NCI-H524 (cell line): ENCODE results near the gene DDOST.
A peak's percentile ranks its signal among the peaks of the same experiment; 100 is the strongest.

Experiments used
- DNase-seq, 2 experiments: peaks; one replicate each; lab custom pipeline; 2025; lab: John Stamatoyannopoulos, UW

Gene DDOST

DNA sequence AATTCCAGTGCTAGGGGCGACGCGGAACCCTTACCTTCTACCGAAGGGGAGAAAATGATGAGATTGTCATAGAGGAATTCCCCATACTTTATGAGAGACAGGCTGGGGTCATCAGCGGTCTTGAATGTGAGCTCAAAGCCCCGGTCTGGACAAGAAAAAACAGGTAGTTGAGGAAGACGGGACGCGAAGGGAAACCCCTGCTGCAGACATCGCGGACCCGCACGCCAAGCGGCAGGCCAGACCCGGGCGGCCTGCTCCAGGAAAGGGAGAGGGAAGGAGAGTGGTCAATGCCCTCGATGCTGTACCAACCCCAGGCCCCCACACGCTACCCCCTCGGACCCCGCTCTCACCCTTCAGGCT lies 342 bp downstream of the DDOST start:
- DNase-seq: no peak

DNA sequence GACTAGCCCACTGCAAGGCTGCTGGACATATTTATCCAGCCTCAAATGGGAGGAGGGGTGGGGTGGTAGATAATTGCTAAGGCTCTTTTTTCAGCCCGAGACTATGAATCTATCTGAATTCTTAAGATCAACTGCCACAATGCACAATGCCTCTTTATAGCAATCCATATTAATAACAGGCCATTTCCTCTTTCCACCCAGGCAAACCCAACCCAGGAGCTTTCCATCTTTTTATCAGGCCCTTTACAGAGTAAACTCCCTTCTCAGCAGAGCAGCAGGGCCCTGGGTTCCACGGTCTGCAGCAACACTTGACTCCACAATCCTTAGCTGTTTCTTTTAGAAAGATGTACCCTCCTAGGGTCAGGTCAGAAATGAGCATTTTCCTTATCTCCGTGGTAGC lies 806 bp downstream of the DDOST start:
- no peak for DNase-seq

DNA sequence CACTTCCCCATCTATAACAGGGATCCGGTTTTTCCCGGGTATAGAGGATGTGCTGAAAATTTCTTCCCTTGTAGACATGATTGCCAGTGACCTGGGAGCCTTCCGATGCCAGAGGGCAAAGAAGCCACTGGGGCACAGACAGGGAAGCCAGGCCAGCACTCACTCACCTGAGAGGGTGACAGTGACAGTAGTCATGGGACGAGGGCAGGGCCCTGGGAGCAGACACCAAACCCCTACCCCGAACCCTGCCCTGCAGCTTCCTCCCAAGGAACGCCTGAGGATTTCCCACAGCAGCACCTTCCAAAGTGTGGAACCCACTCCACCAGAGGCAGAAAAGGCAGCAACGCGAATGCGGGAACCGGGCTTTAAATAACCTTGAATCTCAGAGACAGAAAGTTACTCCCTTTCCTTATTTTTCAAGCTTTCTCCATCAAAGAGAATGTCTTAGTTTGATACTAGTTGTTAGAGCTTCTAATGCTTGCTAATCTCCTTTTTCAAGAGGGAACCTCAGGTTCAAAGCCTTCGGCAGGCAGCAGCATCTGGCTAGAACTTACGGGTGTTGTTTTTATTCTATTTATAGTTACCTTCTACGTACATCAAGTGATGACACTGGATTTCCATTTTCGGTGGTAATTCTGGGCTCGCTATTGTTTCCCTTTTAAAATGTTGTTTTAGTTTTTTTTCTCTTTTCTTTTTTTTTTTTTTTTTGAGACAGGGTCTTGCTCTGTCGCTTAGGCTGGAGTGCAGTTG lies 2.8 kb downstream of the DDOST start:
- no peak for DNase-seq

DNA sequence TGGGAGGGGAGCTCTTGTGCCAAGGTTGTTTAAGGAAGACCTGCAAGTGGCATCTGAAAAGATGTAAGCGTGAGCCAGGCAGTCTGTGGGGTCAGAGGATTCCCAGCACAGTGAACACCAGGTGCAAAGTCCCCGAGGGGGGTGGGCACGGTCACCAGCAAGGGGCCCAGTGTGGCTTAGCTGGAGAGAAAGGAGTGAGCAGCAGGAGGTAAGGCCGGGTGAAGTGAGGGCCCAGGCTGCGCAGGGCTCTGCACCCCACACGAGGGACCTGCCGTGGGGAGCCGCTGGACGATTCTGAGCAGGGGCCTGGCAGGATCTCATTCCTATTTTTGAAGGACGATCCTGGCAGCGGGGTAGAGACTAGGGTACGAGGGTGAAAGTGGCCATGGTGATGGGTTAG lies 4.1 kb downstream of the DDOST start:
- DNase-seq: no peak

DNA sequence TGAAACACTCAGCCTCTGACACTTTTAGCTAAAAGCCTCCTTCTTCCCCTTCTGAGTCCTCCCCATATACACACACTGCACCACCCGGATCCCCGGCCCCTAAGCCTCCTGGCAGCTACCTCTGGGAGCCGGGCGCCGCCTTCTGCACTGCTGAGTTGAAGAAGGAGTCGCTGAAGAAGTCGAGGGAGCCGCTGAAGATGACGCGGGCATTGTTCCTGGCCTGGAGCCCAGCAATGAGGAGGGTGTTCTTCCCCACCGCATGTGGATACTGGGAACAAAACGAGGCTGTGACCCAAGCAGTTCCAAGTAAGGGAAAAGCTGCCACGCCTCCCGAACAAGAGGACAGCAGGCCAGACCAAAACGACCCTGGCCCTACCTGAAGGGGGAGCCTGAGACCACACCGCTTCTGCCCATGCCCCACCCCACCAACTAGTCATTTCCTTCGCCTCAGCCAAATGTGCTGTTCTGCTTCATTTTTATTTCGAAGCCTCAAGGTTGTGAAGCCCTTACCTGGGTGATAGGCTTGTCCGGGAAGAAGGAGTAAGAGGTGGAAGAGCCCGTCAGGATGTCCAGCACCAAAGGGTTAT lies 7.0 kb downstream of the DDOST start:
- no peak for DNase-seq

DNA sequence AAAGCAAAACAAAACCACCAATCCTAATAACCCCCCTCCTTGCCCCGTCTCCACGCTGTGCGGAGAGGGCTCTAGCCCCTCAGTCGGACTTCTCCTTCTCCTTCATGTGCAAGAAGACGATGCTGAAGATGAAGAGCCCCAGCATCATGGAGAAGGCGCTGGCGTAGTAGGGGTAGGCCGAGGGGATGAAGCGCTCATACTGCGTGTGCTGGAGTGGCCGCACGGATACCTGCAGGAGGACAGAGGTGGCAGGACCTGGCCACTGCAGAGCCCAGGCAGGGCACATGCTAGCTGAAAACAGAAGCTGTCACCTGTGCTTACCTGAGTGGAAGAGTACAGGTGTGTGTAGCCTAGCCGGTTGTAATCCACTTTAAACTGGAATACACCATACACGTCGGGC lies 8.9 kb downstream of the DDOST start:
- DNase-seq: no peak

DNA sequence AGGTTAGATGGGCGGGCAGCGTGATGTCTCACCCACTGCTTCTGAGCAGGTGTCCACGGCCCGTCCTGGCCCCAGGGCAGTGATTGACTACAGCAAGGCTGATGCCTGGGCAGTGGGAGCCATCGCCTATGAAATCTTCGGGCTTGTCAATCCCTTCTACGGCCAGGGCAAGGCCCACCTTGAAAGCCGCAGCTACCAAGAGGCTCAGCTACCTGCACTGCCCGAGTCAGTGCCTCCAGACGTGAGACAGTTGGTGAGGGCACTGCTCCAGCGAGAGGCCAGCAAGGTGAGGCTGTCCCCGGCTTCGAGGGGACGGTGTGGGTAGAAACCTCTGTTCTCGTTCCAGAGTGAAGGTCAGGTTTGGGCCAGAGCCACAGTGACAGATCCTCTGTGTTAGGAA lies 12.2 kb downstream of the DDOST start:
- DNase-seq: no peak

DNA sequence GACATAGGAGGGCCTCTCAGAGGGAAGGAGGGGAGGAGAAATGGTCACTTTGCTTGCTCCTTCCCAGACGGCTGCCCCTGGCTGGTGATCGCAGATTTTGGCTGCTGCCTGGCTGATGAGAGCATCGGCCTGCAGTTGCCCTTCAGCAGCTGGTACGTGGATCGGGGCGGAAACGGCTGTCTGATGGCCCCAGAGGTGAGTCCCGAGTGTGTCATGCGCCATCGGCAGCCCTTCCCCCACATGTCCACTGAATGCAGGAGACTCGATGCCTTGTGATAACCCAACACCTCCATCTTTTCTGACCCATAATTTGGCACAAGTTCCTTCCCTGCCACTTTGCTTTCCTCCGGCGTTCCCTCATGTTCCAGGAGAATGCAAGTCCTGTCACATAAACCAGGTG lies 12.7 kb downstream of the DDOST start:
- DNase-seq: no peak

DNA sequence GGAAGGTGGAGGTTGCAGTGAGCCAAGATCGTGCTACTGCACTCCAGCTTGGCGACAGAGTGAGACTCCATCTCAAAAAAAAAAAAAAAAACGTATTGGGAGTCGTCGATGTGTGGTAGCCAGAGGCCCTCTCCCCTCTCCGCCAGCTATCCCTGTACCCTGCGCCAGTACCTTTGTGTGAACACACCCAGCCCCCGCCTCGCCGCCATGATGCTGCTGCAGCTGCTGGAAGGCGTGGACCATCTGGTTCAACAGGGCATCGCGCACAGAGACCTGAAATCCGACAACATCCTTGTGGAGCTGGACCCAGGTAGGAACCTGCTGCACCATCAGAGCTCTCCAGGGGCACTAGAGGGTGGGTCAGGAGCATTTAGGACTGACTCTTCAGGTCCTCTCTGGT lies 15.8 kb downstream of the DDOST start:
- no peak for DNase-seq

DNA sequence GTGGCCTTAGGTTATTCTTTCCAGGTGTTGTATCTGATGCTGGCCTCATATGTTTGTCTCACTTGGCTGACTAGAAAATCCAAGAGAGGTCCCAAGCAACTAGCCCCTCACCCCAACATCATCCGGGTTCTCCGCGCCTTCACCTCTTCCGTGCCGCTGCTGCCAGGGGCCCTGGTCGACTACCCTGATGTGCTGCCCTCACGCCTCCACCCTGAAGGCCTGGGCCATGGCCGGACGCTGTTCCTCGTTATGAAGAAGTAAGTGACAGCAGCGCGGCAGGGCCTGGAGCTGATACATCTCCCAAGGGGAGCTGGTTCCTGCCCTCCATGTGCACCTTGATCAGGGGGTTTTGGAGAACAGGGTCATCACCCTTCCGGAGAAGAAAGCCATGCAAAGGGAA lies 16.8 kb downstream of the DDOST start:
- DNase-seq: no peak

DNA sequence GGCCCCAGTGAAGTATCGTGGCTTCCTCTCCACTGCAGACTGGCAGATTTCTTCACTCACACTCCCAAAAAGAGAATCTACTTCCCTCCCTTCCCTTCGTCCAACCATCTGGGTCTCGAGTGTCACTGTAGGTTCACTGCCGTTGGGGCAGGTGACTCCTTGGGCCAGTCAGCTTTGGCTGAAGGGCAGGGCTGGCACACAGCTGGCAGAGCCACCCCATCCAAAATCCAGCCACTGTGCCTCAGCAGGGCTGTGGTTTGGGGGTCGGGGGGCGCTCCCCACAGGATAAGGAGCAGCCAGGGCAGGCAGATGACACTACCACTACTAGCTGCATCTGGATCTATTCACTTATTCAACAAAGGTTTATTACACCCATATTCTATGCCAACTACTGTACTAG lies 18.1 kb downstream of the DDOST start:
- no peak for DNase-seq

DNA sequence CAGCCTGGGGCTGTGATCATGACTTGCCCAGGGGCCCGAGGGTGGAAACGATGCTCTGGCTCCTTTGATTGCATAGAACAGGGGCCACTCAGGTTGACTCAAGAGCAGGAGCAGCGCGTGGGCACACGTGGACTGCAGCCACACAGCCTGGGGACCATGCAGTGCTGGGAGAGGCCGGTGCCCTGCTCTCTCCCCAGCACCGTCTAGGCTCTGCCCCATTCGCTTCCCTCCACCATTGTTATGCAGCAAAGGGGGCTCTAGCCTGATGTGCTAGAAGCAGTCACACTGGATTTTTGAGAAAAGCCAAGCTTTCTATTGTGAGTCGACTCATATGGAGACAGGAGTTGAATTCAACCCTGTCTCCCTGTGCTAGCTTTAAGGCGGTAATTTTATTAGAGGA lies 19.2 kb downstream of the DDOST start:
- DNase-seq: no peak

DNA sequence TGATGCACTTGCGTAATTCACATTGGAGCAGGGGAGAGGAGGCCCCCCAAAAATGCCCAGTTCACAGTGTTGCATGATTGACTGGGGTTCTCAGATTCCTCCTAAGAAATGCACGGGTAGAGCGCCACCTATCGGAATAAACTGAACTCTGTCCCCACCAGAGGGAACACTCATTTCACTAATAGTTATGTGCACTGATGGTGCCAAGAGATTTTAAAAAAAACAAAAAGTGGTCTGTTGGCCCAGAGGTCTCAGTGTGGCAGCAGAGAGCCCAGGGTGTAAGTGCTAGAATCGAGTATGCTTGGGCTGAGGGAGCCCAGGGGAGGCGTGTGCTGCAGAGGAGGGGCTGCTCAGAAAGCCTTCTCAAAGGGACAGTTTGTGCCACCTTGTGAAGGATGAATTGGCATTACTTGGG lies 21.0 kb downstream of the DDOST start:
- DNase-seq: peak in 1 of 2 experiments; percentile 47

DNA sequence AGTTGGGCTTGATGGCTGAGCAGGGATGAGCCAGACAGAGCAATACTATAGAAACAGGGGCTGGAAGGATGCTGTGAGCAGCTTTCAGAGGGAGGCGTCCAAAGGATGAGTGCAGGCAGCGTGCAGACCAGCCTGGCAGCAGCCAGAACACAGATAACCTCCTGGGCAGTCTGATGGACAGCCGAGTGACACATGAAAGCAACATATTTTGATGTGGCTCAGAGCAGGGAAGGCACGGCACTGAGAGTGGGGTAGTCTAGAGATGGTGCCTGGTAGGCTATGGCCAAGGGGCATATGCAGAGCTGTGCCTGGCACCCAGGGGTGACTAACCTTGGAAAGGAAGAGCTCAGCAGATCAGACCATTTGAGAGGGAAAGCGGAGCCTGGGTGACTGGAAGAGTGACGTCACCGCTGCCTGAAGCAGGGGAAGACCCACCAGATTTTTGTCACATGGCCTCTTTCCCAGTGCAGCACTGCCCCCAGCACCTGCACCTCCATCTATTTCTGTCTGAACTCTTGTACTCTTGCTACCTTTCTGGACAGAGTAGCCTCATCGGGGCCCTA lies 24.3 kb downstream of the DDOST start:
- DNase-seq: no peak

DNA sequence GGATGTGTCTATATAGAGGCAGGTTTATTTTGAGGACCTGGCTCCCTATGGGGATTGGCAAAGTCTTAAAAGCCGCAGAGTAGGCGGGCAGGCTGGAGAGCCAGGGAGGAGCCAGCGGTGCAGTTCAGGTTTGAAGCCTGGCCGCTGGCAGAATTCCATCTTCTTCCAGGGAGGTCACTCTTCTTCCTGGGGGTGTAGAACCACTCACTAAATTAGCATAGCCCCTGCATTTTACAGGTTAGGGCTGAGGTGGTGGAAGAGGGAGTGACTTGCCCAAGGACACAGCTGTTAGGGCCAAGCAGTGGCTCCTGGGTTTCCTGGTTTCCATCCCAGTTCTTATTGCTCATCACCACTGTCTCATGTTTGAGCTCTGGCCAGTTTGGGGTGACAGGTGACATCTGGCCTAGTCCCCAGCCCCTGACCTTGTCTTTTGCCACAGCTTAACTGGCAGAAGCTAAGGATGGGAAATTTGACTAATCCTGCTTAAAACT lies 26.5 kb downstream of the DDOST start:
- peak in 1 of 2 experiments; percentile 24 for DNase-seq

DNA sequence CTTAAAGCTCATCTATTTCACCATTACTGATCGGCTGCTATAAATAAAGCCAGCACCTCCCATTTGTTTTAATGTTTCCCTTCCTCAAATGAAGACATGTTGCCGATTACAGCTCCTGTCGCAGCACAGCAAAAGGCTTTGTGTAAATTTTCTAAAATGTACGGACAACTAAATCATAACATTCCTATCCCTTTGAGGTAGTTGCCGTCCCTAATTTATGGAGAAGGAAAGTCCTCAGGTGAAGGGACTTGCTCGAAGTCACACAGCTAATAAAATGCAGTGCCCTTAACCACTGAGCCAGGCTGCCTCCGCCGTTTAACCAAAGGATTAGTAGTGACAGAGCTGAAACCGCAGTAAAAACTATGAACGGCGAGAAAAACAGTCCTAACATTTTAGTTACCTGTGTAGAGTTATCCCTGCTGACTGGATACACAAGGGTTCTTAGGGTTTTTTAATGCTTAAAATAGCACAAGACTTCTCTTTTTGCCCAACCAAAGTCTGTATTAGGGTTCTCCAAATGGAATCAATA lies 27.0 kb downstream of the DDOST start:
- no peak for DNase-seq

DNA sequence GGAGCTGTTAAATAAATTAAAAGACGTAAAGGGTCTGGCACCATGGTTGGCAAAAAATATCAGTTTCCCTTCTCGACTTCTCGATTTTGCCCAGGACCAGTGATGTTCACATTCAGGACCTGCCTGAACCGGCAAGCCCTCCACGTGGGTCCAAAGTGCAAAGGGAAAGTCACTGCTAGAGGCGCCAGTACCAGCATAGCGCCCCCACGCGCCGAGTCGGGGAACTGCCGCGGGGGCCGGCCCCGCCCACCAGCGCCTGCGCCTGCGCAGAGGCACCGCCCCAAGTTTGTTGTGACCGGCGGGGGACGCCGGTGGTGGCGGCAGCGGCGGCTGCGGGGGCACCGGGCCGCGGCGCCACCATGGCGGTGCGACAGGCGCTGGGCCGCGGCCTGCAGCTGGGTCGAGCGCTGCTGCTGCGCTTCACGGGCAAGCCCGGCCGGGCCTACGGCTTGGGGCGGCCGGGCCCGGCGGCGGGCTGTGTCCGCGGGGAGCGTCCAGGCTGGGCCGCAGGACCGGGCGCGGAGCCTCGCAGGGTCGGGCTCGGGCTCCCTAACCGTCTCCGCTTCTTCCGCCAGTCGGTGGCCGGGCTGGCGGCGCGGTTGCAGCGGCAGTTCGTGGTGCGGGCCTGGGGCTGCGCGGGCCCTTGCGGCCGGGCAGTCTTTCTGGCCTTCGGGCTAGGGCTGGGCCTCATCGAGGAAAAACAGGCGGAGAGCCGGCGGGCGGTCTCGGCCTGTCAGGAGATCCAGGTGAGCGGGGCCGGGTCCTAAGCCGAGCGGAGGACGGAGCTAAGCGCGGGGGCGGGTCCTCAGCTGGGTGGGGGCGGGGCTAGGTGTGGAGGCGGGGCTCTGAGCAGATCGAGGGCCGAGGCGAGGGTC lies 27.7 kb downstream of the DDOST start, which contains the start of gene PINK1:
TSS of gene PINK1 (plus strand) at position 269 of the 875 bp plus-strand sequence. CDS start at position 360, 91 bp downstream.
- DNase-seq: peak; percentile 55 to 69

DNA sequence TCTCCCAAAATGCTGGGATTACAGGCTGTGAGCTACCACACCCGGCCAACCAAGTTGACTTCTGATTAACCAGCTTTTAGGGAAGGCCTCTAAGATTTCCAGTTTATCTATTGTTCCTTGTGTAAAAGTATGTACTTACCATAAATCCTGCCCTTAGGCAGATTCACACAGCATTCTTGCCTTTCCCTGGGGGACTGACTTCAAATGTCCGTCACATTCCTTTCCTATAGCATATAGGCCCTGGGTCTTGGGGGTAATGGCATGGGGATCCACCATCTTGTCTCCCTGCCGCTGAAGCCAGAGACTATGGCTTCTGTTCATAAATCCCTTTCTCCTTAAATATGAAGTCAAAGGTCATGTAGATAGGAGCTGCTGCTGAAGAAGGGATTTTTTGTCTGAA lies 28.8 kb downstream of the DDOST start:
- DNase-seq: no peak

DNA sequence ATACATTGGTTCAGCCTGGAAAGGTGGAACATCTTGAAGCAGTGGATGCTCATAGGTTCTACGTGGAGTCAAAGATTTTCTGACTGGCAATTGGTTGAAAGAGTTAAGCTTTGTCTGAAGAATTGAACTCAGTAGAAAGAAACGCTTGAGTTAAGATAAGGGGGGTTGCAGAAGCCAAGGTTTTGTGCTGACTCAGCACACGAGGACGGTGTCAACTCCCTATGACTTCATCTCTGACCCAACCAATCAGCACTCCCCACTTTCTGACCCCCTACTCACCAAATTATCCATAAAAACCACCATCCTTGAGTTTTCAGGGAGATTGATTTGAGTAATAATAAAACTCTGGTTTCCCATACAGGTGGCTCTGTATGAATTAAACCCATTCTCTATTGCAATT lies 30.4 kb downstream of the DDOST start:
- no peak for DNase-seq

DNA sequence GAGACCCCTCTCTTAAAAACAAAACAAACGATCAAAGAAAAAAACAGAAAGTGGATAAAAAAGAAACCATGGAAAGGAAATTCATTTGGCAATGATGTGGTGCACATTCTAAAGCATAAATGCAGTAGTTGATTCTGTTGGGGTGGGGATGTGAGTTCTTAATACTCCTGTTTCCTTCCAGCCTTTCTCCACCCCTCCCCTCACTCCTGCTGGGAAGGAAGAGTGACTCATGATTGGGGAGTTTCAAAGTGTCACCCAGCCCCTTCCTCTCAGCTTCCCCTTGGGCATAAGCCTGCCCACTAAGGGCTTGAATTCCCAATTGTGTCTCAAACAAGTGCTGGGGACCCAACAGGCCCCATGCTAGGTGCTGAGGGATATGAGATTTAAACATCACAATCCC lies 34.6 kb downstream of the DDOST start:
- DNase-seq: no peak

DNA sequence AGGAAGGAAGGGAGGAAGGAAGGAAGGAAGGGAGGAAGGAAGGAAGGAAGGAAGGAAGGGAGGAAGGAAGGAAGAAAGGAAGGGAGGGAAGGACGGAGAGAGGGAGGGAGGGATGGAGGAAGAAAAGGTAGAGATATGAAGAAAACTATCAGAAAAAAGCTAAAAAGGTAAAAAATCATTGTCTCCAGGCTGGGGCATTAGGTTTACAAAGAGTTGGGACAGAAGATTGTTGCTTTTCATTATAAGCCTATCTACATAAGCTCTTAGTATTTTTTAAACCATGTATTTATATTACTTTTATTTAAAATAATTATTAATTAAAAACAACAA lies 35.1 kb downstream of the DDOST start:
- DNase-seq: no peak
